ENCODE measurements around the gene SEC23B.

The SEC23B gene

GRCh38 chr20:18567739-18568091, 60.0 kb downstream of the SEC23B start:
- H3K4me3 ChIP-seq (ENCODE audit: low read length) = peak overlapping the region; percentile 86
- no peak for DNase-seq (ENCODE audit: low read depth)
- TF ChIP-seq, protein P1, sequence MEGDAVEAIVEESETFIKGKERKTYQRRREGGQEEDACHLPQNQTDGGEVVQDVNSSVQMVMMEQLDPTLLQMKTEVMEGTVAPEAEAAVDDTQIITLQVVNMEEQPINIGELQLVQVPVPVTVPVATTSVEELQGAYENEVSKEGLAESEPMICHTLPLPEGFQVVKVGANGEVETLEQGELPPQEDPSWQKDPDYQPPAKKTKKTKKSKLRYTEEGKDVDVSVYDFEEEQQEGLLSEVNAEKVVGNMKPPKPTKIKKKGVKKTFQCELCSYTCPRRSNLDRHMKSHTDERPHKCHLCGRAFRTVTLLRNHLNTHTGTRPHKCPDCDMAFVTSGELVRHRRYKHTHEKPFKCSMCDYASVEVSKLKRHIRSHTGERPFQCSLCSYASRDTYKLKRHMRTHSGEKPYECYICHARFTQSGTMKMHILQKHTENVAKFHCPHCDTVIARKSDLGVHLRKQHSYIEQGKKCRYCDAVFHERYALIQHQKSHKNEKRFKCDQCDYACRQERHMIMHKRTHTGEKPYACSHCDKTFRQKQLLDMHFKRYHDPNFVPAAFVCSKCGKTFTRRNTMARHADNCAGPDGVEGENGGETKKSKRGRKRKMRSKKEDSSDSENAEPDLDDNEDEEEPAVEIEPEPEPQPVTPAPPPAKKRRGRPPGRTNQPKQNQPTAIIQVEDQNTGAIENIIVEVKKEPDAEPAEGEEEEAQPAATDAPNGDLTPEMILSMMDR (IDR thresholded peaks at IDR 0.05; ENCODE audit: insufficient read depth, low read depth, low read length, missing control alignments) = no peak

GRCh38 chr20:18571009-18571408, 63.3 kb downstream of the SEC23B start:
- no peak overlapping the region for H3K4me3 ChIP-seq (ENCODE audit: low read length)
- TF ChIP-seq, protein P1 (IDR thresholded peaks at IDR 0.05; ENCODE audit: insufficient read depth, low read depth, low read length, missing control alignments) = no peak
- no peak for DNase-seq (ENCODE audit: low read depth)

DNA sequence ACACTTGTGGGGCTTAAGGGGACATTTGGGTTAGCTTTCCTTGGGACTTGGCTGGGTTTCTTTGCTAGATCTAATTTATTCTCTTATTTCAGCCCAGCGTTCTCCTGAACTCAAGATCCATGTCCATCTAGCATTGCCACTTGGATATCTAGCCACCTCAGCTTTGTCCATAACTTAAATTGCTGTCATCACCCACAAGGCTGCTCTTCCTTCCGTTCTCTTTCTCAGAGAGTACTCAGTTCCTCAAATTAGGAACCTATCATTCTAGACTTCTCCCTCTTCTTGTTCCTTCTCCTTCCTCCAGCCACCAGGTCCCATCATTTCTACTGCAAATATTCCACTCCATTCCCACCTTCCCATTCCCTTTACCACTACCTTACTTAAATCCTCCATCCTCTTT, 63.8 kb downstream of the SEC23B start:
- no peak overlapping the region for H3K4me3 ChIP-seq (ENCODE audit: low read length)
- TF ChIP-seq, protein P1 (IDR thresholded peaks at IDR 0.05; ENCODE audit: insufficient read depth, low read depth, low read length, missing control alignments) = no peak
- DNase-seq (ENCODE audit: low read depth) = no peak

- TF ChIP-seq, protein P1 (IDR thresholded peaks at IDR 0.05; ENCODE audit: insufficient read depth, low read depth, low read length, missing control alignments) = no peak
- DNase-seq (ENCODE audit: low read depth) = no peak
- no peak overlapping the region for H3K4me3 ChIP-seq (ENCODE audit: low read length)
Measured at GRCh38 chr20:18577942-18578341, 70.2 kb downstream of the SEC23B start.

DNA sequence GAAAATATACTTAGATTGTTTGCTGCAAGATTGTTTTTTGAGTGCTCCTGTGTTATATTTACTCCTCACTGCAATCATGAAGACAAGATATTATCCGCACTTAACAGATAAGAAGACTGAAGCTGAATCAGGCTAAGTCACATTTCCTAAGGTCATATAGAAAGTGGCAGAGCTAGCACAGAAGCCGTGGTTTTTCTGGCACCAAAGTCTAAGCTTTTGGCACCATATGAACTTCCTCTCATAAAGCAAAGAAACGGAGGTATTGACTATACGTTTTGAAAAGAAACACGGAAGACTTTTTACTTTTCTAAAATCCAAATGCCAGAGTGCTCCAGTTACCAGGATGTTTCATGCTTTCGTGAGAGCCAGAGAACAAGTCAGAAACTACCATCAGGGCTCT, 70.8 kb downstream of the SEC23B start:
- no peak for DNase-seq (ENCODE audit: low read depth)
- TF ChIP-seq, protein P1 (IDR thresholded peaks at IDR 0.05; ENCODE audit: insufficient read depth, low read depth, low read length, missing control alignments) = no peak
- no peak overlapping the region for H3K4me3 ChIP-seq (ENCODE audit: low read length)

GRCh38 chr20:18580012-18580411, 72.3 kb downstream of the SEC23B start:
- DNase-seq (ENCODE audit: low read depth) = no peak
- TF ChIP-seq, protein P1 (IDR thresholded peaks at IDR 0.05; ENCODE audit: insufficient read depth, low read depth, low read length, missing control alignments) = no peak
- no peak overlapping the region for H3K4me3 ChIP-seq (ENCODE audit: low read length)

DNA sequence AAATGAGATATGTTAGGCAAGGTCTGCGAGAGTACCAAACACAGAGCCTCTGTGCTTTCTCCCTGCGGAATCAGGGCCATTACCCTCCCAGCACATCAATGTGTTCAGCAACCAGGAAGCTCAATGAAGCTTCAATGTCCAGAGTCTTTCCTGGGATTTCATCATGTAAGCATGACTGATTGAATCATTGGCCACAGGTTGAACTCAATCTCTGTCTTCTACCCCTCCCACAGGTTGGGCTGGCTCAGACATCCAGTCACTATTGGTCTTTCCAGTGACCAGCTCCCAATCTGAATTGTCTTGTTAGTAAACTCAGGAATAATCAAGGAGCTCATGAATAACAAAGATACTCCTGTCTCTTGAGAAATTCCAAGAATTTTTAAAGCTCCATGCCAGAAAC, 77.4 kb downstream of the SEC23B start:
- TF ChIP-seq, protein P1 (IDR thresholded peaks at IDR 0.05; ENCODE audit: insufficient read depth, low read depth, low read length, missing control alignments) = no peak
- H3K4me3 ChIP-seq (ENCODE audit: low read length) = no peak overlapping the region
- DNase-seq (ENCODE audit: low read depth) = peak; percentile 74
